Eye (tissue), 1 donor: Measurements from ENCODE around the gene SPDEF.
A peak's percentile ranks its signal among the peaks of the same experiment; 100 is the strongest.

Experiments
- DNase-seq: peaks from one replicate; pipeline ENCODE4 v3.0.0-alpha.2; 2015

Gene SPDEF

GRCh38 chr6:34562350-34562749 lies 6.2 kb upstream of the SPDEF start:
- DNase-seq: no peak

- DNase-seq: no peak
These were observed 5.0 kb upstream of the SPDEF start for GRCh38 chr6:34561227-34561530.

GRCh38 chr6:34560366-34561226 lies 4.5 kb upstream of the SPDEF start:
- peak; percentile 48 for DNase-seq

- no peak for DNase-seq
These were observed 3.7 kb upstream of the SPDEF start for GRCh38 chr6:34559651-34560365.

GRCh38 chr6:34558172-34558714 lies 2.1 kb upstream of the SPDEF start:
- DNase-seq: no peak

GRCh38 chr6:34557228-34557627 lies 1.1 kb upstream of the SPDEF start:
- no peak for DNase-seq

- no peak for DNase-seq
These were observed 364 bp upstream of the SPDEF start for GRCh38 chr6:34556493-34556892.

- DNase-seq: no peak
These were observed 801 bp downstream of the SPDEF start for GRCh38 chr6:34555328-34555727.

GRCh38 chr6:34555007-34555322 lies 1.2 kb downstream of the SPDEF start:
- DNase-seq: no peak

GRCh38 chr6:34554291-34555006 lies 1.7 kb downstream of the SPDEF start:
- peak; percentile 39 for DNase-seq

GRCh38 chr6:34553750-34554149 lies 2.4 kb downstream of the SPDEF start:
- no peak for DNase-seq

GRCh38 chr6:34553146-34553545 lies 3.0 kb downstream of the SPDEF start:
- no peak for DNase-seq

GRCh38 chr6:34552620-34553019 lies 3.5 kb downstream of the SPDEF start:
- DNase-seq: no peak

- DNase-seq: no peak
These were observed 4.4 kb downstream of the SPDEF start for GRCh38 chr6:34551720-34552119.

GRCh38 chr6:34549804-34550202 lies 6.3 kb downstream of the SPDEF start:
- DNase-seq: no peak

GRCh38 chr6:34549026-34549803 lies 6.9 kb downstream of the SPDEF start:
- DNase-seq: peak; percentile 22

GRCh38 chr6:34547701-34548644 lies 8.2 kb downstream of the SPDEF start:
- DNase-seq: no peak

- DNase-seq: no peak
These were observed 9.4 kb downstream of the SPDEF start for GRCh38 chr6:34546551-34547321.

- DNase-seq: peak; percentile 22
These were observed 11.2 kb downstream of the SPDEF start for GRCh38 chr6:34544776-34545471.

- DNase-seq: no peak
These were observed 12.0 kb downstream of the SPDEF start for GRCh38 chr6:34544052-34544604.
